ENCODE results near the gene HTT-AS. TPM values are rescaled to one million over a fixed set of nuclear protein-coding genes. Genes with fewer than 3 reads are reported as not detected.

HTT-AS gene
- total RNA-seq, 2 donors from 2014 or later: not detected

GRCh38 chr4:3037957-3038461 is 36.3 kb downstream of the HTT-AS start:
- ATAC-seq: peak; percentile 32 to 56

GRCh38 chr4:3036131-3036952 is 38.0 kb downstream of the HTT-AS start:
- ATAC-seq: no peak
- intact Hi-C loops (cut with DNase I): loop anchor here in 1 of 2 donors (10.0 kb wide), 1 partner anchor 272 kb away; no protein-coding TSS in a partner anchor
- DNase-seq: no peak

More at GRCh38 chr4:3037957-3038461, 36.3 kb downstream of the HTT-AS start:
- intact Hi-C loops (cut with DNase I): loop anchor here in 1 of 2 donors (10.0 kb wide), 1 partner anchor 273 kb away; no protein-coding TSS in a partner anchor
- peak; percentile 75 for DNase-seq

GRCh38 chr4:3035674-3036073 is 38.7 kb downstream of the HTT-AS start:
- no peak for ATAC-seq
- no peak for DNase-seq
- intact Hi-C loops (cut with DNase I): loop anchor here in 1 of 2 donors (10.0 kb wide), 1 partner anchor 271 kb away; no protein-coding TSS in a partner anchor

GRCh38 chr4:3035249-3035648 is 39.1 kb downstream of the HTT-AS start:
- ATAC-seq (no peak), DNase-seq (no peak)
- intact Hi-C loops (cut with DNase I): loop anchor here in 1 of 2 donors (10.0 kb wide), 1 partner anchor 270 kb away; no protein-coding TSS in a partner anchor

- ATAC-seq: no peak
- no peak for DNase-seq
- intact Hi-C loops (cut with DNase I): loop anchor here in 1 of 2 donors (10.0 kb wide), 1 partner anchor 269 kb away; no protein-coding TSS in a partner anchor
Observed at GRCh38 chr4:3034231-3034630, 40.1 kb downstream of the HTT-AS start.

- DNase-seq: no peak
- intact Hi-C loops (cut with DNase I): loop anchor here in 1 of 2 donors (10.0 kb wide), 1 partner anchor 267 kb away; no protein-coding TSS in a partner anchor
- ATAC-seq: peak in 1 of 2 donors; percentile 62
Observed at GRCh38 chr4:3031357-3032082, 42.8 kb downstream of the HTT-AS start.

- intact Hi-C loops (cut with DNase I): loop anchor here in 1 of 2 donors (10.0 kb wide), 1 partner anchor 266 kb away; no protein-coding TSS in a partner anchor
- DNase-seq (no peak), ATAC-seq (no peak)
Observed at GRCh38 chr4:3030566-3031356, 43.6 kb downstream of the HTT-AS start.

- DNase-seq: no peak
- intact Hi-C loops (cut with DNase I): no loop called here
Observed at GRCh38 chr4:3029464-3029863, 44.9 kb downstream of the HTT-AS start.

GRCh38 chr4:3026540-3026939 is 47.8 kb downstream of the HTT-AS start:
- DNase-seq: no peak
- no peak for ATAC-seq
- intact Hi-C loops (cut with DNase I): no loop called here

More at GRCh38 chr4:3029464-3029863, 44.9 kb downstream of the HTT-AS start:
- no peak for ATAC-seq

GRCh38 chr4:3025881-3026280 is 48.5 kb downstream of the HTT-AS start:
- intact Hi-C loops (cut with DNase I): no loop called here
- no peak for ATAC-seq
- DNase-seq: no peak

- intact Hi-C loops (cut with DNase I): no loop called here
- ATAC-seq: no peak
- no peak for DNase-seq
Observed at GRCh38 chr4:3022651-3023050, 51.7 kb downstream of the HTT-AS start.

- no peak for ATAC-seq
- no peak for DNase-seq
- intact Hi-C loops (cut with DNase I): no loop called here
Observed at GRCh38 chr4:3022112-3022511, 52.2 kb downstream of the HTT-AS start.

- no peak for ATAC-seq
- no peak for DNase-seq
- intact Hi-C loops (cut with DNase I): no loop called here
Observed at GRCh38 chr4:3021627-3022026, 52.7 kb downstream of the HTT-AS start.

- ATAC-seq (no peak), DNase-seq (no peak)
- intact Hi-C loops (cut with DNase I): no loop called here
Observed at GRCh38 chr4:3021127-3021526, 53.2 kb downstream of the HTT-AS start.

- ATAC-seq (no peak), DNase-seq (no peak)
- intact Hi-C loops (cut with DNase I): no loop called here
Observed at GRCh38 chr4:3019145-3019846, 55.0 kb downstream of the HTT-AS start.

GRCh38 chr4:3017504-3017903 is 56.8 kb downstream of the HTT-AS start:
- intact Hi-C loops (cut with DNase I): no loop called here

GRCh38 chr4:3016961-3017360 is 57.4 kb downstream of the HTT-AS start:
- DNase-seq (no peak), ATAC-seq (no peak)
- intact Hi-C loops (cut with DNase I): no loop called here

More at GRCh38 chr4:3017504-3017903, 56.8 kb downstream of the HTT-AS start:
- ATAC-seq (no peak), DNase-seq (no peak)

GRCh38 chr4:3013839-3014350 is 60.4 kb downstream of the HTT-AS start:
- DNase-seq: no peak
- intact Hi-C loops (cut with DNase I): no loop called here
- peak in 1 of 2 donors; percentile 69 for ATAC-seq
